MM.1S (cell line): ENCODE data around the gene CACNG8.

Experiments
- EZH2 ChIP-seq: fragments of 300-600 bp; sonication (generic); optimal IDR thresholded peaks from 2 replicates; pipeline ENCODE3; 2017; ENCODE audit warnings: low read depth, mild to moderate bottlenecking, antibody characterized with exemption, low read length, mixed read lengths
- EZH2phosphoT487 ChIP-seq: fragments of 300-600 bp; sonication (generic); IDR thresholded peaks from 2 replicates; pipeline ENCODE4 v1.6.1; 2018; ENCODE audit warnings: antibody characterized with exemption, low read length
- TF ChIP-seq, protein P1 (sequence below): fragments of 300-600 bp; sonication (generic); IDR thresholded peaks from 2 replicates; pipeline ENCODE4 v1.5.1; 2016; ENCODE audit warnings: antibody characterized with exemption, low read length, mixed read lengths

DNA sequence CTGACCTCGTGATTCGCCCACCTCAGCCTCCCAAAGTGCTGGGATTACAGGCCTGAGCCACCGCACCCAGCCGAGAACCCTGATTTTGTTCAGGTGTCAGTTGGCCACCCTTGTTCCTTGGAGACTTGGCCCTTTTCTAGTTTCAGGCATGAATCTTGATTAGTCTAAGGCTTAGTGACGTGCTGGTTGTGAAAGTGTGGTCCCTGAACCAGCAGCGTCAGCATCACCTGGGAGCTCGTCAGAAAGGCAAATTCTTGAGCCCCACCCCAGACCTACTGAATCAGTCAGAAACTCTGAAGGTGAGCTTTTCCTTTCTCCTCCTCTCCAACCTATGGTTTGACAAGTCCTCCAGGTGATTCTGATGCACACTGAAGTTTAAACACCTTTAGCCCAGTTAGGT is 63.9 kb downstream of the CACNG8 start:
- TF ChIP-seq, protein P1, sequence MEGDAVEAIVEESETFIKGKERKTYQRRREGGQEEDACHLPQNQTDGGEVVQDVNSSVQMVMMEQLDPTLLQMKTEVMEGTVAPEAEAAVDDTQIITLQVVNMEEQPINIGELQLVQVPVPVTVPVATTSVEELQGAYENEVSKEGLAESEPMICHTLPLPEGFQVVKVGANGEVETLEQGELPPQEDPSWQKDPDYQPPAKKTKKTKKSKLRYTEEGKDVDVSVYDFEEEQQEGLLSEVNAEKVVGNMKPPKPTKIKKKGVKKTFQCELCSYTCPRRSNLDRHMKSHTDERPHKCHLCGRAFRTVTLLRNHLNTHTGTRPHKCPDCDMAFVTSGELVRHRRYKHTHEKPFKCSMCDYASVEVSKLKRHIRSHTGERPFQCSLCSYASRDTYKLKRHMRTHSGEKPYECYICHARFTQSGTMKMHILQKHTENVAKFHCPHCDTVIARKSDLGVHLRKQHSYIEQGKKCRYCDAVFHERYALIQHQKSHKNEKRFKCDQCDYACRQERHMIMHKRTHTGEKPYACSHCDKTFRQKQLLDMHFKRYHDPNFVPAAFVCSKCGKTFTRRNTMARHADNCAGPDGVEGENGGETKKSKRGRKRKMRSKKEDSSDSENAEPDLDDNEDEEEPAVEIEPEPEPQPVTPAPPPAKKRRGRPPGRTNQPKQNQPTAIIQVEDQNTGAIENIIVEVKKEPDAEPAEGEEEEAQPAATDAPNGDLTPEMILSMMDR = no peak
- TF ChIP-seq EZH2phosphoT487 (no peak), EZH2 (no peak)
